OCI-LY1 (cell line): ENCODE data around the gene PSMA7.
A peak's percentile ranks its signal among the peaks of the same experiment; 100 is the strongest.

ENCODE experiments used
- H2AFZ ChIP-seq: fragments of 200-600 bp; sonication (generic), shearing (Covaris generic); 2 replicates; pipeline ENCODE4 v1.6.0; 2014; ENCODE audit warnings: antibody characterized with exemption, mild to moderate bottlenecking, low read length
- H3F3A ChIP-seq: fragments of 200-600 bp; sonication (generic), shearing (Covaris generic); 2 replicates; pipeline ENCODE4 v1.6.0; 2014; ENCODE audit warnings: mild to moderate bottlenecking, antibody characterized with exemption, low read length, moderate library complexity; ENCODE audit not compliant: insufficient read depth
- H3K27ac ChIP-seq: fragments of 200-600 bp; sonication (generic); 2 replicates; pipeline ENCODE4 v1.5.1; 2014; ENCODE audit warnings: low read length, mixed run types, mild to moderate bottlenecking, low read depth; ENCODE audit not compliant: poor library complexity, severe bottlenecking
- H3K27me3 ChIP-seq: fragments of 200-600 bp; sonication (generic); 2 replicates; pipeline ENCODE4 v1.6.0; 2014; ENCODE audit warnings: antibody characterized with exemption, mild to moderate bottlenecking, low read length, moderate library complexity; ENCODE audit not compliant: insufficient read depth
- H3K36me3 ChIP-seq: fragments of 200-600 bp; sonication (generic); 2 replicates; pipeline ENCODE4 v1.6.1; 2014; ENCODE audit warnings: mild to moderate bottlenecking, antibody characterized with exemption, low read length, moderate library complexity, mixed read lengths; ENCODE audit not compliant: insufficient read depth
- H3K4me1 ChIP-seq: fragments of 200-600 bp; sonication (generic); 2 replicates; pipeline ENCODE4 v1.5.1; 2014; ENCODE audit warnings: mild to moderate bottlenecking, low read length, moderate library complexity; ENCODE audit not compliant: insufficient read depth, severe bottlenecking
- H3K4me2 ChIP-seq: fragments of 200-600 bp; sonication (generic), shearing (Covaris generic); 2 replicates; pipeline ENCODE4 v1.6.1; 2014; ENCODE audit warnings: low read length
- H3K4me3 ChIP-seq: fragments of 200-600 bp; sonication (generic); 2 replicates; pipeline ENCODE4 v1.5.1; 2014; ENCODE audit warnings: low read length, low read depth, mild to moderate bottlenecking, mixed read lengths; ENCODE audit not compliant: poor library complexity, severe bottlenecking
- H3K79me2 ChIP-seq: fragments of 200-600 bp; shearing (Covaris generic); 2 replicates; pipeline ENCODE4 v1.6.1; 2016; ENCODE audit warnings: mixed run types, low read length, mixed read lengths; ENCODE audit not compliant: insufficient read depth
- H3K9ac ChIP-seq: fragments of 200-600 bp; sonication (generic), shearing (Covaris generic); 2 replicates; pipeline ENCODE4 v1.6.1; 2014; ENCODE audit warnings: mild to moderate bottlenecking, low read length, mixed read lengths
- H3K9me2 ChIP-seq: fragments of 200-600 bp; sonication (generic), shearing (Covaris generic); 2 replicates; pipeline ENCODE4 v1.6.1; 2014; ENCODE audit warnings: low read depth, mild to moderate bottlenecking, low read length, mixed read lengths
- H3K9me3 ChIP-seq: fragments of 200-600 bp; shearing (Covaris generic); 2 replicates; pipeline ENCODE4 v1.6.1; 2014; ENCODE audit warnings: low read length, mixed read lengths
- H4K20me1 ChIP-seq: fragments of 200-600 bp; sonication (generic), shearing (Covaris generic); 2 replicates; pipeline ENCODE4 v1.6.0; 2016; ENCODE audit warnings: mild to moderate bottlenecking, low read length; ENCODE audit not compliant: insufficient read depth
- EZH2 ChIP-seq: fragments of 200-600 bp; sonication (generic), shearing (Covaris generic); IDR thresholded peaks from 2 replicates; pipeline ENCODE4 v1.8.0; 2017; ENCODE audit warnings: borderline replicate concordance, mixed run types, mild to moderate bottlenecking, antibody characterized with exemption, low read length, moderate library complexity, mixed read lengths
- TF ChIP-seq, protein P1 (sequence below): fragments of 200-600 bp; sonication (generic), shearing (Covaris generic); IDR thresholded peaks from 2 replicates; pipeline ENCODE4 v1.5.1; 2017; ENCODE audit warnings: mild to moderate bottlenecking, antibody characterized with exemption, low read length, moderate library complexity, mixed read lengths

Gene PSMA7

GRCh38 chr20:62122654-62123449, 20.3 kb downstream of the PSMA7 start:
- H3K9me2 ChIP-seq: no peaks in the 10 kb centered on the region
- TF ChIP-seq, protein P1, sequence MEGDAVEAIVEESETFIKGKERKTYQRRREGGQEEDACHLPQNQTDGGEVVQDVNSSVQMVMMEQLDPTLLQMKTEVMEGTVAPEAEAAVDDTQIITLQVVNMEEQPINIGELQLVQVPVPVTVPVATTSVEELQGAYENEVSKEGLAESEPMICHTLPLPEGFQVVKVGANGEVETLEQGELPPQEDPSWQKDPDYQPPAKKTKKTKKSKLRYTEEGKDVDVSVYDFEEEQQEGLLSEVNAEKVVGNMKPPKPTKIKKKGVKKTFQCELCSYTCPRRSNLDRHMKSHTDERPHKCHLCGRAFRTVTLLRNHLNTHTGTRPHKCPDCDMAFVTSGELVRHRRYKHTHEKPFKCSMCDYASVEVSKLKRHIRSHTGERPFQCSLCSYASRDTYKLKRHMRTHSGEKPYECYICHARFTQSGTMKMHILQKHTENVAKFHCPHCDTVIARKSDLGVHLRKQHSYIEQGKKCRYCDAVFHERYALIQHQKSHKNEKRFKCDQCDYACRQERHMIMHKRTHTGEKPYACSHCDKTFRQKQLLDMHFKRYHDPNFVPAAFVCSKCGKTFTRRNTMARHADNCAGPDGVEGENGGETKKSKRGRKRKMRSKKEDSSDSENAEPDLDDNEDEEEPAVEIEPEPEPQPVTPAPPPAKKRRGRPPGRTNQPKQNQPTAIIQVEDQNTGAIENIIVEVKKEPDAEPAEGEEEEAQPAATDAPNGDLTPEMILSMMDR: no peak
- no peak for TF ChIP-seq EZH2
- H4K20me1 ChIP-seq: no peaks in the 10 kb centered on the region
- peak overlapping the region; percentile 79 for H3K4me2 ChIP-seq
- no peaks in the 10 kb centered on the region for H3K27me3 ChIP-seq
- H3K79me2 ChIP-seq: no peaks in the 10 kb centered on the region
- no peak overlapping the region for H2AFZ ChIP-seq
- no peaks in the 10 kb centered on the region for H3K9me3 ChIP-seq
- peak overlapping the region; percentile 72 for H3K4me3 ChIP-seq
- peaks cover 40% of the 10 kb centered on the region for H3K36me3 ChIP-seq
- no peaks in the 10 kb centered on the region for H3F3A ChIP-seq
- H3K9ac ChIP-seq: peak overlapping the region; percentile 69
- H3K4me1 ChIP-seq: peaks cover 20% of the 10 kb centered on the region
- H3K27ac ChIP-seq: no peak overlapping the region

GRCh38 chr20:62121776-62122653, 21.2 kb downstream of the PSMA7 start, which contains the start of gene LSM14B:
LSM14B (plus strand) TSS chr20:62122475; CDS start chr20:62122667, 192 bp downstream.
- no peak for TF ChIP-seq EZH2
- TF ChIP-seq, protein P1: no peak
- H3K27me3 ChIP-seq: peaks cover 6% of the 10 kb centered on the region; the same call in 1 of the 2 replicates

DNA sequence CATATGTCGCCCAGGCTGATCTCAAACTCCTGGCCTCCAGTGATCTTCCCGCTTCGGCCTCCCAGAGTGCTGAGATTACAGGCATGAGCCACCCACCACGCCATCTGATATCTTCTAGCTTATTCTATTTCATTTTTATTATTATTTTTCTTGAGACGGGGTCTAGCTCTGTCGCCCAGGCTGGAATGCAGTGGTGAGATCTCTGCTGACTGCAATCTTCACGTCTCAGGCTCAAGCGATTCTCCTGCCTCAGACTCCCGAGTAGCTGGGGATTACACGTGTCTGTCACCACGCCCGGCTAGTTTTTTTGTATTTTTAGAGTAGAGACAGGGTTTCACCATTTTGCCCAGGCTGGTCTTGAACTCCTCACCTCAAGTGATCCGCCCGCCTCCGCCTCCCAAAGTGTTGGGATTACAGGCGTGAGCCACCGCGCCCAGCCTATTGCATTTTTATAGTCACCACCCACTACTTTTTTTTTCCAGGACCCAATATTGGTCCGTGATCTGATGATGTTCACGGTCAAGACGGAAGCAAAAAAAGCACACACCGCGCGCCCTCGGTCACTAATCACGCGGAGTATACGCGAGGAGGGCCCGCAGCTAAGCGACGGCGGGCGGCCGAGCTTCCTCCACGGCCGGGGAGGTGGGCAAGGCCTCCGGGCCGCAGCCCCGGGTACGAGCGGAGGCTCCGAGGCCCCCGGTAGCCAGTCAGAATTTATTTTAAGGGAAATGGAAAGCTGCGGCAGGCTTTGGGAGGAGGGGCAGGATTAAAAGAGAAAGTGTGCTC, 22.0 kb downstream of the PSMA7 start:
- Histone ChIP-seq H3K9me3 (no peaks in the 10 kb centered on the region), H3K4me2 (peak overlapping the region; percentile 82), H4K20me1 (no peaks in the 10 kb centered on the region), H3K4me3 (peak overlapping the region; percentile 74), H2AFZ (peak overlapping the region; percentile 72; the same call in 1 of the 2 replicates), H3K27ac (no peak overlapping the region), H3F3A (no peaks in the 10 kb centered on the region), H3K9me2 (no peaks in the 10 kb centered on the region), H3K36me3 (peaks cover 23% of the 10 kb centered on the region), H3K79me2 (no peaks in the 10 kb centered on the region), H3K9ac (peak overlapping the region; percentile 67), H3K4me1 (peaks cover 20% of the 10 kb centered on the region), H3K27me3 (peaks cover 11% of the 10 kb centered on the region; the same call in 1 of the 2 replicates)
- no peak for TF ChIP-seq EZH2
- TF ChIP-seq, protein P1: no peak

More at GRCh38 chr20:62121776-62122653, 21.2 kb downstream of the PSMA7 start, which contains the start of gene LSM14B:
- H3K4me2 ChIP-seq: peak within 1 kb of the TSS; percentile 82
- H2AFZ ChIP-seq: peak within 1 kb of the TSS; percentile 72; the same call in 1 of the 2 replicates
- peaks cover 31% of the 10 kb centered on the region for H3K36me3 ChIP-seq
- H3K79me2 ChIP-seq: no peaks in the 10 kb centered on the region
- peak within 1 kb of the TSS; percentile 69 for H3K9ac ChIP-seq
- H4K20me1 ChIP-seq: no peaks in the 10 kb centered on the region
- H3K9me2 ChIP-seq: no peaks in the 10 kb centered on the region
- no peaks in the 10 kb centered on the region for H3F3A ChIP-seq
- no peak within 1 kb of the TSS for H3K27ac ChIP-seq
- H3K4me3 ChIP-seq: peak within 1 kb of the TSS; percentile 74
- peaks cover 20% of the 10 kb centered on the region for H3K4me1 ChIP-seq
- no peaks in the 10 kb centered on the region for H3K9me3 ChIP-seq
